GM15510 (cell line): ENCODE results near the gene LRRTM2.

Experiments
- POLR2A ChIP-seq: IDR thresholded peaks from 3 replicates; pipeline ENCODE4 v1.6.1; 2011; ENCODE audit warnings: borderline replicate concordance; ENCODE audit not compliant: insufficient read length; ENCODE audit errors: extremely low read depth

LRRTM2 gene, protein sequence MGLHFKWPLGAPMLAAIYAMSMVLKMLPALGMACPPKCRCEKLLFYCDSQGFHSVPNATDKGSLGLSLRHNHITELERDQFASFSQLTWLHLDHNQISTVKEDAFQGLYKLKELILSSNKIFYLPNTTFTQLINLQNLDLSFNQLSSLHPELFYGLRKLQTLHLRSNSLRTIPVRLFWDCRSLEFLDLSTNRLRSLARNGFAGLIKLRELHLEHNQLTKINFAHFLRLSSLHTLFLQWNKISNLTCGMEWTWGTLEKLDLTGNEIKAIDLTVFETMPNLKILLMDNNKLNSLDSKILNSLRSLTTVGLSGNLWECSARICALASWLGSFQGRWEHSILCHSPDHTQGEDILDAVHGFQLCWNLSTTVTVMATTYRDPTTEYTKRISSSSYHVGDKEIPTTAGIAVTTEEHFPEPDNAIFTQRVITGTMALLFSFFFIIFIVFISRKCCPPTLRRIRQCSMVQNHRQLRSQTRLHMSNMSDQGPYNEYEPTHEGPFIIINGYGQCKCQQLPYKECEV

DNA sequence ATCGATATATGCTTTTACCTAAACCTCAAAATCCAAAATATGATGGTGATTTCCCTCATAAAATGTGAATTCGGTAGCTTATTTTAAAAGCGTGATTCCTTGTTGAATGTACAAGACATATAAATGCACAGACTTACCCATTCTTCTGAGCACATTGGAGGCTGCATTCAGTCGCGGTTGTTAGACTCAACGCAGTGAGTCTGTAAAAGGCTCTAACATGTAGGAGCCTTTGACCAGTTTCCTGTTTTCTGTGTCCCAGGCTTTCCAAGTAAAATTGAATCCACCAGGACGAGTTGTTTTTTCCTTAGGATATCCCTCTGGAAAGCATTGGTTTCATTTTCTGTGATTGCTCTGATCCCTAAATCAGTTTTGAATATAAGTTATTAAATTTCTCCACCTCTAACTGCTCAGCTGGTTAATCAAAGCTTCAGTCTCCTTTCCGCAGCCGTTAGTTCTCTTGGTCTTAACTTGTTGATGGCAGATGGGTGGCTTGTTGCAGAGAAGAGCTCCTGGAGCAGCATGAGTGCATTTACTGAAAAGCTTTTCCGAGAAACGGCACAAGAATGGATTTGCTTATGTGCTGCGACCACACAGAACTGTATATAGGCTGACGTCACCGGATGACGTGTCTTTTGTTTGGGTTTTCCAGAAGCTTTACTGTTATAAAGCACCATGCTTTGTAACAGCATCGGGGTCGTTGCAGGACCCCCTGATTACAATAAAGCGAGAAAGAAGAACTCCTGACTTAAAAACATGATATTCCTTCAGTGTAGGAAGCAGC, at the start of gene LRRTM2:
Gene LRRTM2, minus strand, starts transcription at position 565 of the 781 bp plus-strand sequence. Its CDS starts 424 bp downstream, at position 141.
- no peak for TF ChIP-seq POLR2A

DNA sequence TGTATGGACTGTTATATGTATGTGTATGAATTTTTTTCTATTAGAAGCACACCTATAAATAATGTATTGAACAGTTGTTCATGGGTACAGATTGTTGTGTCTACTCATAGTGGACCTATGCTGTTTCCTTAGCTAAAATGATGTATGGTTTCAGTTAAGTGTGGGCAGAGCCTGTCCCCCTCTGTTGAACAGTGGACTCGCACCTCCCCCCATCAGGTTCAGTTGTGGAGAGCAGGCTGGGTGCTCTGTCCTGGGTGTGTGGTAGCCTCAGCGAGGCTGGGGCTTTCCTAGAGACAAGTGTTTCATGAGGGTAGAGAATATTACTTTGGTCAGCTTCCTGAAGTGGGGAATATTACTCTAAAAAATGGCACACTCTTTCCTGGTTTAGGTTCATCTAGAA, 47.4 kb upstream of the LRRTM2 start:
- no peak for TF ChIP-seq POLR2A

DNA sequence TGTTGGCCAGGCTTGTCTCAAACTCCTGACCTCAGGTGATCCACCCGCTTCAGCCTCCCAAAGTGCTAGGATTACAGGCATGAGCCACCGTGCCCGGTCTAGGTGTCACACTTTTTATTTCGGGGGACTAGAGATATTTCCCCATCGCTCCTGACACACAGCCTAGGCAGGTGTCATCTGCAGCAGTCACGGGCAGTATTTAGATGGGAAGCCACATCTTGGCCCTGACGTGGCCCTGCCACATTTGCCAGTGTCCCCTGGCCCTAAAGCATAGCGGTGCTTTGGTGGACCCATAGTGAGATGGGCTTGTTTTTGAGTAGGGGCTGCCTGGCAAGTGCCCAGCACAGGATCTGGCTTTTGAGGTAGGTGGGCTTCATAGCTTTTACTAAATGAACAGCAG, 45.0 kb upstream of the LRRTM2 start:
- TF ChIP-seq POLR2A: no peak

DNA sequence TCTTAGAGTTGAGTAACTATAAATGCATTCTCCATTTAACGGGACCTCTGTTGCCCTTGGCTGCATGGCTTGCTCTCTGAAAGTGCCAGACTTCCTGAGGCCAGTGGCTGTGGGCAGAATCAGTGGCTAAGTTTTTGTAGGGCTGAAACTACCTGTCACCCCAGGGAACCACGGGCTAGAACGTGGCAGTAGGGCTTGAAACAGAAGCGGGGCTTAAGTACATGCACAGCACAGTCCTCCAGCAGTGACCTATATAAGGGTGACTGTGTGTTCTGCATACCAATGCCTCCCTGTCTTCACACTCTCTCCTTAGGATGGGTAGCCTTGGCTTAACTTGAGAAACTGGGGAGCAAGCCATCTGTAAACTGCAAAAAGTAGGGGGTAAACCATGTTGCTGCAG, 43.6 kb upstream of the LRRTM2 start:
- TF ChIP-seq POLR2A: no peak

DNA sequence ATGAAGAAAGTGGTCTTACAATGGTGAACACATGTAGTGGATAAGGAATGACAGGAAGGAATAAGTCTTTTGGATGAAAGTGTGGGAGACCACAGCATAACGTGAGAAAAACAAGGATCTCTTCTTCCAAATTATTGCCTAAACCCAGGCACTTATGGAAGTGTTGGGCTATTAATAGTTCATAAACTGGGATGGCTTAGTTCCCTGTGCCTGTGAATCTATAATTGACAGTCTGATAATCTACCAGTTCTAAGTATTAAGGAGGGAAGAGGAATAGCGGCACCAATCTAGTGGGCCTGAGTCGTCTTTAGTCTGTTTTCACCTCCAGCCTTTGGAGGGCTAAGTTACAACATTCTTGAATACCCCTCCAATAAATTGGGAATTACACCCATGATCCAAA, 39.2 kb upstream of the LRRTM2 start:
- TF ChIP-seq POLR2A: no peak

DNA sequence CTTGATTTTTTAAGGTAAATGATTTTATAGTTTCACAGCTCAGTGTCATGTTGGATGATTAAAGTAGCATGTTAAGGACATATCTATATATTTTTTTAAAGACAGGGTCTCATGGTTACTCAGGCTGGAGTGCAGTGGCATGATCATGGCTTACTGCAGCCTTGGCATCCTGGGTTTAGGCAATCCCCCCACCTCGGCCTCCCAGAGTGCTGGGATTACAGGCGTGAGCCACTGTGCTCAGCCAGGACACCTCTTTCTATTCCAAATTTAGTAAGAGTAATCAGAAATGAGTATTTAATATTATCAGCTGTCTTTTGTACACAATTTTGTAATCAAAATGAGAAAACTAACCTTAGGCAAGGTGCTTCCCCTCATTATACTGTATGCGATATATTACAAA, 38.6 kb upstream of the LRRTM2 start:
- TF ChIP-seq POLR2A: no peak

DNA sequence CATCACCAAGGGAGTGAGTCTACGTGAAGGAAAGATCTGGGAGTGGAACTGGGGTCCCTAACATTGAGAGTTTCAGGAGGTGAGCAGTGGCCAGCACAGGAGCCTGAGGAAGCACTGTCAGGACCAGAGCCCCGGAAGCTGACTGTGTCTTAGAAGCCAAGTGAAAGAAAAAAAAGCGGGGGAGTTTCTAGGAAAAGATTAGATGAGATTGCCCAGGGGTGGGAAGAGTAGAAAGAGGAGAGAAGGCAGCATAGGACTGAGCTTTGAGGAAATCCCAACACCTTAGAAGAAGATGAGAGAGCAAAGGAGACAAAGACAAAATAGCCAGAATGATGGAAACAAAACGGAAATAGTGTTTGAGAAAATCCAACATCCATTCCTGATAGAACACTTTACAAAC, 37.0 kb upstream of the LRRTM2 start:
- no peak for TF ChIP-seq POLR2A

DNA sequence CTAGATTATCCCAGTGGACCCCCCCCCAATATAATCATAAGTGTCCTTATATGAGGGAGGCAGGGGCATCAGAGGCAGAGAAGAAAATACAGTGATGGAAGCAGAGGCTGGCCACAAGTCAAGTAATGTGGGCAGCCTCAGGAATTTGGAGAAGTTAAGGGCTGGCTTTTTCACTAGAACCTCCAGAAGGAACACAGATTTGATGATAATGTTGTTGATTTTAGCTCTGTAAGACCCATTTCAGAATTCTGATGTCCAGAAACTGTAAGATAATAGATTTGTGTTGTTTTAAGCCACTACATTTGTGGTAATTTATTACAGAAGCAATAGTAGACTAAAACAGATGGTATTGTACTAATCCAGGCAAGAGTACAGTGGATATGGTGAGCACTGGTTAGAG, 36.3 kb upstream of the LRRTM2 start:
- no peak for TF ChIP-seq POLR2A

DNA sequence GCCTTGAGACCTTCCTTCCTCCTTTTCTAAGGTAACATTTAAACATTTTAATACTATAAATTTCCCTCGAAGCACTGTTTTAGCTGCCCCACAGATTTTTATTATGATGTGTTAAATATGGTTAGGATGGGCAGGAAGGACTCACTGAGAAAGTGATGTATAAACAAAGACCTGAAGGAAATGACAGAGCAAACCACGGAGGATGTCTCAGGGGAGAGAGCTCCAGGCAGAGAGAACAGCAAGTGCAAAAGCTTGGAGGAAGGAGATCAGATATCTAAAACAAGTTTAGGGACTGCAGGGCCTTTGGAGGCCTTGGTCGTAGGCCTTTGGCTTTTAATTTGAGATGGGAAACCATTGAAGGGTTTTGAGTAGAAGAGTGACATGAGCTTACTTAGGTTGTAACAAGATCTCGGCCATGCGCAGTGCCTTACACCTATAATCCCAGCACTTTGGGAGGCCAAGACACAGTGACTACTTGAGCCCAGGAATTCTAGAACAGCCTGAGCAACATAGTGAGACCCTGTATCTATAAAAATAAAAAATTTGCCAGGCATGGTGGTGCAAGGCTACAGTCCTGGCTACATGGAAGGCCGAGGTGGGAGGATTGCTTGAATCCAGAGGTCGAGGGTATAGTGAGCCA, 35.5 kb upstream of the LRRTM2 start:
- TF ChIP-seq POLR2A: no peak

DNA sequence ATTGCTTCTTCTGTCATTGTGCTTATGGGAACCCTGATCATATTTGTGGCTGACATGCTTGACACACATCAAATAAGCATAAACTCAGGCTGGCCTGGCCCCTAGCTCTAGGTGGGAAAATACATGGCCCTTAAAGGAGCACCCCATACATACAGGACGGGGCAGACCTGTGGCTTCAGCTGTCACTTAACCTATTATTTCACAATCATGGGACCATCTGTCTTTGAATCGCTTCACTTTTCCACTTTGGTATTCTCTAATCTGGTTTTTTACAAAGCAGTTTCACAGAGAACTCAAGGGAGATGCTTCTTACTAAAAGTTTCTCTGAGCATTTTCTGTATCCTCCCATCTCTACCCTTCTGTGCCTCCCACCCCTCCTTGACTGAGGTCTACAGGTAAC, 34.6 kb upstream of the LRRTM2 start:
- no peak for TF ChIP-seq POLR2A

DNA sequence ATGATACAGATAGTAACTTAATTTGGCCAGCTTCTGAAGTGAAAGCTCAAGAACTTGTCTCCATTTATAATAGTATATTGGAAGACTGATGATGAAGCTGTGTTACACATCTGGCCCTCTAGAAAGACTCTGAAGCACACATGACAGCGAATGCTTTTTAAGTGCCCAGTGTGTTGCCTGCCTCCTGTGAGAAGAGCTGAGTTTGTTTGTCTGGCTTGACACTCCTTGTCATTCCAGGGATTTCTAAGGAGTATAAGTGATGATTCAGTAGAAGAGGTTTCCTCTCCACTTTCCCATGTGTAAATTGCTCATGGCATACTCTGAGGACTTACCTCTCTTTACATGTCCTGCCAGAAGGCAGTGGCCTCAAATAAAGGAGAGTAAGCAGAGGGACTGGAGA, 30.4 kb upstream of the LRRTM2 start:
- no peak for TF ChIP-seq POLR2A

DNA sequence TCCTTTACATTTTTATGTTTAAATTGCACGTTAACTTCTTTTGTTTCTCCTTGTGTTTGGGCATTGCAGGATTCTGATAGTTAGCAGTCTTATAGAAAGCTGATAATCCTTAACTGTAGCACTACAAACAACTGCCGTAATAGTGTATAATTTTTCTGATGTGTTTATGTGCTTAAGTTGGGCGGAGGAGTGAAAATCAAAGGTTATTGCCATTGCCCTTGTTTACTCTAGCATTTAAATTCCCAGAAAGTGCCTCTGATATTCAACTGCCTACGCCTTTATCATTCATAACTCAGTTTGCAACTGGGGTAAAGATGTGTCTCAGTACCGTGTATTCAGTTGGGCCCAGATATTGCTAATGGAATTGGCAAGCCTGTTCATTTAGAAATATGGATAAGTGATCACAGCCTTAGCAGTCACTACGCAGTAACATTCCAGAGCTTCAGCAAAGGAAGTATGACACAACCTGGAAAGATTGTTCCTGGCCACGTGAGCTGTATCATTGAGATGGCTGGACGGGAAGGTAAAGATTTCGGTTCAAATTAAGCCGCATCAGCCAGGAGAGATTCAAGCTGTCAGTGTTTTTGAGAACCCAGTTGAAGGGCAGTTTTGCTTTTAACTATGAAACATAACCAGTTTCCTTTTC, 28.1 kb upstream of the LRRTM2 start:
- no peak for TF ChIP-seq POLR2A

DNA sequence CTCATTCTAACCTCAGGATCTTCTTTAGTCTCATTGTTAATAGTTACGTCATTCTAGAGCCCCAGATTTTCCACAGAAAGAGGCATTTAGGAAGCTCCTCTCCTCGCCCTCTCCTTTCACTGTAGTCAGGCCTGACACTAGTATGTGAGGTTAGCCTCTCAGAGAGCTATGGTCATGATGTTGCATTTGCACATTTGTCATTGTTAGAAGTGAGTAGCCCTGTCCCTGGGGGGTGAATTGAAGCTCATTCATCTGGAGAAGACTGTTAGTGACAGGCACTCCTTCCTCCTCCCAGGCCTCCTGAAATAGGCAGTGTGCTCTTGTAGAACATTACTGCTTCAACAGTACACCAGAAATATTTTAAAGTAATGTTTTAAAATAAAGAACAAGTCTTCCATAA, 26.6 kb upstream of the LRRTM2 start:
- TF ChIP-seq POLR2A: no peak

DNA sequence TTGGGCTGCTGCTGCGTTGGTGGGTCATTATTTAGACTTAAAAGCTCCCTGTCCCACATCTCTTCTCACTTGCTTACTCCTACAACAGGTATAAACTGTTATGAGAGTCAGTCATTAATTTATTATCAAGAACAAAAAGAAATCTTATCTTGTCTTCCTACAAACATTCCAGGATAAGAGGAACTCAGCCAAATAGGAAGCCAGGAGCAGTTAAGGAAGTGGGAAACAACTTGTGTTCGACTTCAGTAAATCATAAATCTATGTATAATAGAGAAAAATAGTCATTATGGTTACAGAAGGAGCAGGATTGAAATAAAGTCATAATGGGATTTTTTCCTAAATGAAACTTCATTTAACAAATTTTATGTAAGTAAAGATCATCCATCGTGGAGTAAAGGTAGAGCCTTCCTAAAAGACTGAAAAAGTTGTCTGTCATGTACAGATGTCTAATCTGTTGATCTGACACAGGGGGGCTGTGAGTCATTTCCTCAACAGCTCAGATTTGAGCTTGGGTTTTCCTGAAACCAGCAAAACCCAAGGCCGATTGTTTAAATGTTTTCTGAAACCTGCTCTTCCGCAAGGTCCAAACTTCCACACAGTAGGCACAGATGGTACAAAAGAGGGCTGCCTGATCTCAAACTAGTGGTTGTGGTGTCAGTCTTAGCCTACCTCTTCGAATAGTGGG, 25.3 kb upstream of the LRRTM2 start:
- no peak for TF ChIP-seq POLR2A
